Natural killer cell (primary cell): ENCODE measurements around the gene MYO15B. TPM values are rescaled to one million over a fixed set of nuclear protein-coding genes. Genes with fewer than 3 reads are reported as not detected.
A peak's percentile ranks its signal among the peaks of the same experiment; 100 is the strongest.

ENCODE experiments used
- ATAC-seq, 3 donors: fragments of 150-1000 bp in 2 of 3; fragments of 200-7000 bp in 1 of 3; cut with Tn5 transposase; 1 replicate in 1 of 3; 2 replicates in 2 of 3; pipeline ENCODE4 v1.10.0; 2021; ENCODE audit warnings: mild to moderate bottlenecking in 2 of 3, moderate library complexity in 2 of 3
- DNase-seq, 2 donors: peaks; one replicate each; pipeline versions ENCODE4 v3.0.0 to v3.0.0-alpha.2; 2013 to 2021; ENCODE audit warnings: mixed read lengths in 1 of 2
- H3K27ac ChIP-seq: one replicate; pipeline ENCODE4 v1.5.1; 2013; ENCODE audit warnings: mild to moderate bottlenecking, low read length
- H3K27me3 ChIP-seq: one replicate; pipeline ENCODE4 v1.6.1; 2013; ENCODE audit warnings: low read length; ENCODE audit not compliant: control insufficient read depth, insufficient read depth
- H3K36me3 ChIP-seq: one replicate; pipeline ENCODE4 v1.6.1; 2013; ENCODE audit warnings: low read length; ENCODE audit not compliant: control insufficient read depth, insufficient read depth
- H3K4me1 ChIP-seq: one replicate; pipeline ENCODE4 v1.6.1; 2013; ENCODE audit warnings: low read length; ENCODE audit not compliant: control insufficient read depth, insufficient read depth
- H3K4me3 ChIP-seq: one replicate; pipeline ENCODE4 v1.5.1; 2013; ENCODE audit warnings: low read length
- H3K9me3 ChIP-seq: one replicate; pipeline ENCODE4 v1.6.1; 2013; ENCODE audit warnings: low read length; ENCODE audit not compliant: control insufficient read depth, insufficient read depth
- H3K27ac Mint-ChIP-seq, 2 donors: one replicate each; pipeline ENCODE4 v1.8.0; 2022; ENCODE audit warnings: mild to moderate bottlenecking in 2 of 2, mixed read lengths in 2 of 2, moderate library complexity in 1 of 2
- H3K27me3 Mint-ChIP-seq, 2 donors: one replicate each; pipeline ENCODE4 v1.8.0; 2022; ENCODE audit warnings: low read depth in 2 of 2, mixed read lengths in 2 of 2
- H3K36me3 Mint-ChIP-seq: one replicate; pipeline ENCODE4 v1.8.0; 2022; ENCODE audit warnings: mixed read lengths
- H3K4me1 Mint-ChIP-seq, 2 donors: one replicate each; pipeline ENCODE4 v1.8.0; 2022; ENCODE audit warnings: mixed read lengths in 2 of 2
- H3K4me3 Mint-ChIP-seq: one replicate; pipeline ENCODE4 v1.8.0; 2022; ENCODE audit warnings: mild to moderate bottlenecking, moderate library complexity, mixed read lengths
- H3K9me3 Mint-ChIP-seq, 2 donors: one replicate each; pipeline ENCODE4 v1.8.0; 2022; ENCODE audit warnings: mixed read lengths in 2 of 2
- CTCF ChIP-seq: fragments of 200-600 bp; IDR thresholded peaks from one replicate; pipeline ENCODE4 v1.8.0; 2022; ENCODE audit warnings: antibody characterized with exemption
- WGBS: methylation state at CpG from one replicate; pipeline ENCODE4 v1.1.7; 2013; ENCODE audit warnings: missing lambda C conversion rate; ENCODE audit not compliant: insufficient coverage; 5-methylcytosine and 5-hydroxymethylcytosine counted together
- intact Hi-C: fragments of 100-400 bp; cut with micrococcal nuclease; formaldehyde crosslinking; loops from one replicate; pipeline ENCODE4 v1.14.2; 2022
- total RNA-seq, 4 donors: library from RNA; stranded (reverse); fragments of 120-200 nt in 1 of 4; gene quantifications; one replicate each; pipeline versions ENCODE4 v1.2.3 to v1.2.4, GENCODE V29; 2013 to 2022

The MYO15B gene
- total RNA-seq, 3 donors from 2014 or later (not counting 1 experiment from before 2014, with no cell fraction given) = 336 to 372 (median 339) TPM

- Histone ChIP-seq H3K27ac (no peak overlapping the region), H3K9me3 (no peaks in the 10 kb centered on the region), H3K36me3 (peaks cover 5% of the 10 kb centered on the region), H3K27me3 (no peaks in the 10 kb centered on the region), H3K4me1 (peaks cover 5% of the 10 kb centered on the region), H3K4me3 (no peak overlapping the region)
- peaks cover 7 to 9% of the 10 kb centered on the region in 2 donors for H3K4me1 Mint-ChIP-seq
- 93% methylated on average over 13 of the region's 13 CpGs for WGBS
- H3K4me3 Mint-ChIP-seq = no peak overlapping the region
- no peak for TF ChIP-seq CTCF
- ATAC-seq = no peak
- H3K27ac Mint-ChIP-seq = peak overlapping the region in 1 of 2 donors; percentile 22
- intact Hi-C loops = no loop called here
- H3K36me3 Mint-ChIP-seq = no peaks in the 10 kb centered on the region
- no peak for DNase-seq
- no peaks in the 10 kb centered on the region for H3K9me3 Mint-ChIP-seq
- no peaks in the 10 kb centered on the region for H3K27me3 Mint-ChIP-seq
Observed at GRCh38 chr17:75595284-75595919, 7.8 kb downstream of the MYO15B start.

- no peak overlapping the region for H3K27ac ChIP-seq
- TF ChIP-seq CTCF = no peak
- no peaks in the 10 kb centered on the region for H3K9me3 Mint-ChIP-seq
- DNase-seq (no peak), ATAC-seq (no peak)
- H3K4me3 Mint-ChIP-seq = no peak overlapping the region
- H3K4me1 ChIP-seq = no peaks in the 10 kb centered on the region
- H3K27me3 ChIP-seq = no peaks in the 10 kb centered on the region
- WGBS = 84% methylated on average over 6 of the region's 6 CpGs
- no peaks in the 10 kb centered on the region for H3K36me3 Mint-ChIP-seq
- peaks cover 4 to 5% of the 10 kb centered on the region in 2 donors for H3K4me1 Mint-ChIP-seq
- H3K27me3 Mint-ChIP-seq = no peaks in the 10 kb centered on the region
- H3K9me3 ChIP-seq = no peaks in the 10 kb centered on the region
- no peak overlapping the region for H3K4me3 ChIP-seq
- peaks cover 5% of the 10 kb centered on the region for H3K36me3 ChIP-seq
- intact Hi-C loops = no loop called here
- H3K27ac Mint-ChIP-seq = no peak overlapping the region
Observed at GRCh38 chr17:75595920-75596313, 8.3 kb downstream of the MYO15B start.

GRCh38 chr17:75596320-75597087 is 8.9 kb downstream of the MYO15B start:
- H3K27me3 Mint-ChIP-seq = no peaks in the 10 kb centered on the region

More at GRCh38 chr17:75596320-75597087, 8.9 kb downstream of the MYO15B start:
- no peaks in the 10 kb centered on the region for H3K4me1 ChIP-seq
- no peak for ATAC-seq
- Mint-ChIP-seq H3K4me1 (peaks cover 0 to 5% of the 10 kb centered on the region in 2 donors), H3K9me3 (no peaks in the 10 kb centered on the region), H3K36me3 (no peaks in the 10 kb centered on the region), H3K27ac (no peak overlapping the region), H3K4me3 (no peak overlapping the region)
- intact Hi-C loops = no loop called here
- TF ChIP-seq CTCF = no peak
- no peak for DNase-seq
- H3K36me3 ChIP-seq = peaks cover 5% of the 10 kb centered on the region
- H3K27me3 ChIP-seq = no peaks in the 10 kb centered on the region
- H3K9me3 ChIP-seq = no peaks in the 10 kb centered on the region
- H3K27ac ChIP-seq = no peak overlapping the region
- 94% methylated on average over 17 of the region's 17 CpGs for WGBS
- no peak overlapping the region for H3K4me3 ChIP-seq
